Panc1 (cell line): ENCODE results near the gene TRIM37. TPM values are rescaled to one million over a fixed set of nuclear protein-coding genes. Genes with fewer than 3 reads are reported as not detected.

Experiments
- ATAC-seq: fragments of 200-7000 bp; cut with Tn5 transposase; 2 replicates; pipeline ENCODE4 v1.9.1; 2020; ENCODE audit warnings: mild to moderate bottlenecking, moderate library complexity
- BruUV-seq: library from RNA; stranded (reverse); fragments of 400-500 nt; replicated peaks from 2 replicates; lab custom pipeline; 2021; lab: Mats Ljungman, UMichigan
- CTCF ChIA-PET: fragments of 300-600 bp; sonication (Branson Sonifier 250); formaldehyde crosslinking; loops from one replicate; lab custom pipeline; 2022; ENCODE audit warnings: antibody characterized with exemption; lab: Charles Lee
- POLR2A ChIA-PET: fragments of 300-600 bp; sonication (Branson Sonifier 250); formaldehyde crosslinking; loops from one replicate; lab custom pipeline; 2022; ENCODE audit warnings: antibody characterized with exemption; lab: Charles Lee
- DNase-seq: peaks from one replicate; pipeline ENCODE4 v3.0.0-alpha.2; 2010; ENCODE audit warnings: low read depth, low spot score
- H3K27ac ChIP-seq: 2 replicates; pipeline ENCODE4 v1.5.1; 2011; ENCODE audit warnings: mild to moderate bottlenecking, low read length, inconsistent platforms
- H3K27me3 ChIP-seq: fragments of 200-500 bp; sonication (Bioruptor generic); 2 replicates; pipeline ENCODE4 v1.6.0; 2014; ENCODE audit warnings: low read length, inconsistent platforms; ENCODE audit not compliant: control insufficient read depth, insufficient read depth
- H3K36me3 ChIP-seq: fragments of 200-500 bp; sonication (Bioruptor generic); 2 replicates; pipeline ENCODE4 v1.5.1; 2014; ENCODE audit warnings: inconsistent platforms, mild to moderate bottlenecking, low read length, moderate library complexity; ENCODE audit not compliant: control insufficient read depth, insufficient read depth
- H3K4me1 ChIP-seq: 2 replicates; pipeline ENCODE4 v1.5.1; 2011; ENCODE audit warnings: inconsistent platforms, mild to moderate bottlenecking, low read length, moderate library complexity; ENCODE audit not compliant: control insufficient read depth, insufficient read depth
- H3K4me3 ChIP-seq, 2 experiments: 2 replicates each; pipeline ENCODE4 v1.5.1; 2011 to 2012; ENCODE audit warnings: low read depth in 2 of 2, low read length in 2 of 2, mild to moderate bottlenecking in 2 of 2, inconsistent platforms in 1 of 2, moderate library complexity in 1 of 2
- H3K9me3 ChIP-seq: fragments of 200-500 bp; sonication (Bioruptor generic); 2 replicates; pipeline ENCODE4 v1.5.1; 2014; ENCODE audit warnings: low read depth, mild to moderate bottlenecking, inconsistent platforms, low read length, moderate library complexity; ENCODE audit not compliant: control insufficient read depth, insufficient read depth
- POLR2AphosphoS5 ChIP-seq: IDR thresholded peaks from 2 replicates; pipeline ENCODE4 v1.6.1; 2012; ENCODE audit warnings: mild to moderate bottlenecking, low read depth, low read length, moderate library complexity
- SIN3A ChIP-seq: IDR thresholded peaks from 2 replicates; pipeline ENCODE4 v1.6.1; 2012; ENCODE audit warnings: low read depth, mild to moderate bottlenecking, low read length, moderate library complexity, borderline replicate concordance; ENCODE audit not compliant: insufficient read depth
- TCF7L2 ChIP-seq: IDR thresholded peaks from 2 replicates; pipeline ENCODE4 v1.6.1; 2011; ENCODE audit warnings: mild to moderate bottlenecking, low read depth, low read length, inconsistent platforms
- in situ Hi-C: cut with HindIII; loops from 2 replicates; pipeline ENCODE4 v1.10.0; 2016; ENCODE audit warnings: low sequenced_read_pairs, low pct_unique_long_range_greater_than_20kb
- intact Hi-C: fragments of 100-400 bp; cut with micrococcal nuclease; formaldehyde crosslinking; loops from one replicate; pipeline ENCODE4 v1.10.0; 2022; ENCODE audit not compliant: unreplicated experiment
- total RNA-seq: library from RNA; stranded (reverse); gene quantifications from one replicate; pipeline ENCODE4 v1.2.1, GENCODE V29; 2021; ENCODE audit not compliant: unreplicated experiment
- TF ChIP-seq, protein P1 (sequence below), 2 experiments: IDR thresholded peaks; 2 replicates each; pipeline ENCODE4 v1.6.1; 2011 to 2012; ENCODE audit warnings: low read depth in 2 of 2, control low read depth in 1 of 2, low read length in 1 of 2, mild to moderate bottlenecking in 1 of 2, moderate library complexity in 1 of 2; ENCODE audit not compliant: insufficient read depth in 1 of 2
- TF ChIP-seq, protein P2 (sequence below): fragments of 450-650 bp; IDR thresholded peaks from 2 replicates; pipeline ENCODE4 v1.5.1; 2017; ENCODE audit warnings: mild to moderate bottlenecking

The TRIM37 gene
- total RNA-seq, 1 experiment from 2014 or later = 43.3 TPM

DNA sequence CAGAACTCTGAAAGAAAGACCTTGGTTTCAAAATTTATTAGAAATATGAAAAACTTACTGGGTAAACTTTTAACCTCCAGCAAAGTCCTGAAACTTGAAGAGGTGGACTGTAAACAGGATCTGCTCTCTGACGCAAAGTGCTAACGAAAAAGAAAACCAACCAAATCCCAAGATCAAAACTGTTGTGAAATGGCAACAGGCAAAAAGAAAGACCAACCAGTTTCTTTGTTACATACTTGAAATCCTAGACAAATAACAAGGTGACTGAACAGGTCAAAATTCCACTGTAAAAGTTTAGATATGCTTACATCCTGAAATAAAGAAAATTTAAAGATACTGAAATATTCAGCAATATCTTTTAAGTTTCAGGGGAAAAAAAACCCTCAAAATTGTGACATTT lies 44.2 kb downstream of the TRIM37 start:
- BruUV-seq = no TSS peak
- in situ Hi-C loops = no loop called here
- DNase-seq = no peak
- intact Hi-C loops = no loop called here
- no peaks in the 10 kb centered on the region for H3K27me3 ChIP-seq
- TF ChIP-seq TCF7L2 (no peak), POLR2AphosphoS5 (no peak), SIN3A (no peak)
- TF ChIP-seq, protein P1, sequence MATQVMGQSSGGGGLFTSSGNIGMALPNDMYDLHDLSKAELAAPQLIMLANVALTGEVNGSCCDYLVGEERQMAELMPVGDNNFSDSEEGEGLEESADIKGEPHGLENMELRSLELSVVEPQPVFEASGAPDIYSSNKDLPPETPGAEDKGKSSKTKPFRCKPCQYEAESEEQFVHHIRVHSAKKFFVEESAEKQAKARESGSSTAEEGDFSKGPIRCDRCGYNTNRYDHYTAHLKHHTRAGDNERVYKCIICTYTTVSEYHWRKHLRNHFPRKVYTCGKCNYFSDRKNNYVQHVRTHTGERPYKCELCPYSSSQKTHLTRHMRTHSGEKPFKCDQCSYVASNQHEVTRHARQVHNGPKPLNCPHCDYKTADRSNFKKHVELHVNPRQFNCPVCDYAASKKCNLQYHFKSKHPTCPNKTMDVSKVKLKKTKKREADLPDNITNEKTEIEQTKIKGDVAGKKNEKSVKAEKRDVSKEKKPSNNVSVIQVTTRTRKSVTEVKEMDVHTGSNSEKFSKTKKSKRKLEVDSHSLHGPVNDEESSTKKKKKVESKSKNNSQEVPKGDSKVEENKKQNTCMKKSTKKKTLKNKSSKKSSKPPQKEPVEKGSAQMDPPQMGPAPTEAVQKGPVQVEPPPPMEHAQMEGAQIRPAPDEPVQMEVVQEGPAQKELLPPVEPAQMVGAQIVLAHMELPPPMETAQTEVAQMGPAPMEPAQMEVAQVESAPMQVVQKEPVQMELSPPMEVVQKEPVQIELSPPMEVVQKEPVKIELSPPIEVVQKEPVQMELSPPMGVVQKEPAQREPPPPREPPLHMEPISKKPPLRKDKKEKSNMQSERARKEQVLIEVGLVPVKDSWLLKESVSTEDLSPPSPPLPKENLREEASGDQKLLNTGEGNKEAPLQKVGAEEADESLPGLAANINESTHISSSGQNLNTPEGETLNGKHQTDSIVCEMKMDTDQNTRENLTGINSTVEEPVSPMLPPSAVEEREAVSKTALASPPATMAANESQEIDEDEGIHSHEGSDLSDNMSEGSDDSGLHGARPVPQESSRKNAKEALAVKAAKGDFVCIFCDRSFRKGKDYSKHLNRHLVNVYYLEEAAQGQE (IDR thresholded peaks at IDR 0.05; ENCODE audit: insufficient read depth in 1 of 2, low read depth in 2 of 2, low read length in 1 of 2) = no peak
- TF ChIP-seq, protein P2, sequence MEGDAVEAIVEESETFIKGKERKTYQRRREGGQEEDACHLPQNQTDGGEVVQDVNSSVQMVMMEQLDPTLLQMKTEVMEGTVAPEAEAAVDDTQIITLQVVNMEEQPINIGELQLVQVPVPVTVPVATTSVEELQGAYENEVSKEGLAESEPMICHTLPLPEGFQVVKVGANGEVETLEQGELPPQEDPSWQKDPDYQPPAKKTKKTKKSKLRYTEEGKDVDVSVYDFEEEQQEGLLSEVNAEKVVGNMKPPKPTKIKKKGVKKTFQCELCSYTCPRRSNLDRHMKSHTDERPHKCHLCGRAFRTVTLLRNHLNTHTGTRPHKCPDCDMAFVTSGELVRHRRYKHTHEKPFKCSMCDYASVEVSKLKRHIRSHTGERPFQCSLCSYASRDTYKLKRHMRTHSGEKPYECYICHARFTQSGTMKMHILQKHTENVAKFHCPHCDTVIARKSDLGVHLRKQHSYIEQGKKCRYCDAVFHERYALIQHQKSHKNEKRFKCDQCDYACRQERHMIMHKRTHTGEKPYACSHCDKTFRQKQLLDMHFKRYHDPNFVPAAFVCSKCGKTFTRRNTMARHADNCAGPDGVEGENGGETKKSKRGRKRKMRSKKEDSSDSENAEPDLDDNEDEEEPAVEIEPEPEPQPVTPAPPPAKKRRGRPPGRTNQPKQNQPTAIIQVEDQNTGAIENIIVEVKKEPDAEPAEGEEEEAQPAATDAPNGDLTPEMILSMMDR = no peak
- H3K9me3 ChIP-seq = no peaks in the 10 kb centered on the region
- H3K4me3 ChIP-seq = no peak overlapping the region
- ATAC-seq = no peak
- H3K27ac ChIP-seq = no peak overlapping the region
- peaks cover 15% of the 10 kb centered on the region; the same call in 1 of the 2 replicates for H3K36me3 ChIP-seq
- ChIA-PET POLR2A (no interaction called here), CTCF (no interaction called here)
- H3K4me1 ChIP-seq = no peaks in the 10 kb centered on the region

DNA sequence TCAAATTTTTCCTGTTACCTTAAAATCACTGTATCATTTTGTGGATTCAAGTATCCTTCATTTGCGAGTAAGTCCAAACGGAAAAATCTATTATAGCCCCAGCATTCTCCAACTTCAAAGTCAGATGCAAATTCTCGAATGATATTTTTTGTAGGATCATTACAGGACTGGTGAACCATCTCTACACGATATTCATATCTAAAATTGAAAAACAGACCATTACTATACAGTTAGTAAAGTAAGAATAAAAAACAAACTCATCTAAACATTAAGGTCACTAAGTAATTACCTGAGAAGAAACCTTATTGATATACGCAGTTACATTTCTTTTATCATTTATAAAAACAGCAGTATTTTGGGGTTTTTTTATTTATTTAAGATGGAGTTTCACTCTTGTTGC lies 49.8 kb downstream of the TRIM37 start:
- Histone ChIP-seq H3K36me3 (peaks cover 21% of the 10 kb centered on the region; the same call in 1 of the 2 replicates), H3K4me3 (no peak overlapping the region), H3K27me3 (no peaks in the 10 kb centered on the region), H3K27ac (no peak overlapping the region), H3K4me1 (no peaks in the 10 kb centered on the region), H3K9me3 (no peaks in the 10 kb centered on the region)
- TF ChIP-seq, protein P2 = no peak
- TF ChIP-seq TCF7L2 (no peak), SIN3A (no peak), POLR2AphosphoS5 (no peak)
- TF ChIP-seq, protein P1 (IDR thresholded peaks at IDR 0.05; ENCODE audit: insufficient read depth in 1 of 2, low read depth in 2 of 2, low read length in 1 of 2) = no peak
- intact Hi-C loops = no loop called here
- ChIA-PET CTCF (no interaction called here), POLR2A (no interaction called here)
- DNase-seq = no peak
- no peak for ATAC-seq
- in situ Hi-C loops = no loop called here
- no TSS peak for BruUV-seq
